HEK293 (cell line): ENCODE measurements around the gene GGNBP2.

ENCODE experiments used
- CTCF ChIA-PET: fragments of 350-600 bp; formaldehyde crosslinking; extraction: SDS; loops from one replicate; lab custom pipeline; 2021; ENCODE audit warnings: antibody characterized with exemption; lab: Yijun Ruan, JAX
- POLR2A ChIA-PET: fragments of 300-600 bp; formaldehyde crosslinking; extraction: SDS; loops from one replicate; lab custom pipeline; 2020; ENCODE audit warnings: antibody characterized with exemption, inconsistent platforms; lab: Yijun Ruan, JAX
- H3K27ac ChIP-seq: fragments of 200-500 bp; sonication (Bioruptor generic); 2 replicates; pipeline ENCODE4 v1.5.1; 2014; ENCODE audit warnings: low read depth, low read length, control low read depth, inconsistent platforms; ENCODE audit errors: extremely low read depth
- H3K36me3 ChIP-seq, 2 experiments: fragments of 200-500 bp in 1 of 2; sonication (Bioruptor generic) in 1 of 2; 1 replicate in 1 of 2; 2 replicates in 1 of 2; pipeline ENCODE4 v1.5.1; 2014 to 2017; ENCODE audit warnings: inconsistent platforms in 2 of 2, low read length in 2 of 2; ENCODE audit not compliant: control insufficient read depth in 2 of 2, insufficient read depth in 1 of 2
- H3K4me1 ChIP-seq: fragments of 200-500 bp; sonication (Bioruptor generic); 2 replicates; pipeline ENCODE4 v1.5.1; 2014; ENCODE audit warnings: mild to moderate bottlenecking, low read length, inconsistent platforms; ENCODE audit not compliant: control insufficient read depth, insufficient read depth
- H3K4me3 ChIP-seq: 2 replicates; pipeline ENCODE4 v1.5.1; 2011; ENCODE audit warnings: low read depth, mild to moderate bottlenecking, control low read depth, low read length, moderate library complexity
- H3K9me3 ChIP-seq: fragments of 200-500 bp; sonication (Bioruptor generic); 2 replicates; pipeline ENCODE4 v1.5.1; 2014; ENCODE audit warnings: low read depth, low read length, inconsistent platforms; ENCODE audit not compliant: control insufficient read depth, insufficient read depth
- FEZF1 ChIP-seq: fragments of 450-650 bp; formaldehyde crosslinking; IDR thresholded peaks from 2 replicates; pipeline ENCODE4 v1.5.1; 2016; ENCODE audit warnings: missing biosample characterization, missing genetic modification characterization
- HOXC10 ChIP-seq: sonication (generic); formaldehyde crosslinking; IDR thresholded peaks from 2 replicates; pipeline ENCODE4 v1.8.1; 2023; ENCODE audit warnings: mild to moderate bottlenecking, missing genetic modification reagents
- PRDM1 ChIP-seq: fragments of 450-650 bp; formaldehyde crosslinking; IDR thresholded peaks from 2 replicates; pipeline ENCODE4; 2016; ENCODE audit warnings: missing biosample characterization, missing genetic modification characterization
- SCRT1 ChIP-seq: fragments of 450-650 bp; formaldehyde crosslinking; IDR thresholded peaks from 2 replicates; pipeline ENCODE4 v1.5.1; 2016; ENCODE audit warnings: missing biosample characterization, missing genetic modification characterization, borderline replicate concordance
- SCRT2 ChIP-seq: fragments of 450-650 bp; formaldehyde crosslinking; IDR thresholded peaks from 2 replicates; pipeline ENCODE4 v1.5.1; 2016; ENCODE audit warnings: missing biosample characterization, missing genetic modification characterization
- SP3 ChIP-seq: fragments of 450-650 bp; formaldehyde crosslinking; IDR thresholded peaks from 2 replicates; pipeline ENCODE4 v1.5.1; 2016; ENCODE audit warnings: missing biosample characterization, missing genetic modification characterization
- ZNF112 ChIP-seq: fragments of 450-650 bp; formaldehyde crosslinking; IDR thresholded peaks from 2 replicates; pipeline ENCODE4 v1.5.0; 2017; ENCODE audit warnings: missing biosample characterization, missing genetic modification characterization
- ZNF133 ChIP-seq: fragments of 450-650 bp; formaldehyde crosslinking; IDR thresholded peaks from 2 replicates; pipeline ENCODE4 v1.5.1; 2016; ENCODE audit warnings: missing biosample characterization, missing genetic modification characterization
- ZNF433 ChIP-seq: fragments of 450-650 bp; formaldehyde crosslinking; IDR thresholded peaks from 2 replicates; pipeline ENCODE4 v1.5.1; 2016; ENCODE audit warnings: missing biosample characterization, missing genetic modification characterization, low read depth
- ZNF514 ChIP-seq: fragments of 450-650 bp; formaldehyde crosslinking; IDR thresholded peaks from 2 replicates; pipeline ENCODE4 v1.5.1; 2016; ENCODE audit warnings: missing biosample characterization, missing genetic modification characterization
- ZNF600 ChIP-seq: fragments of 450-650 bp; formaldehyde crosslinking; IDR thresholded peaks from 2 replicates; pipeline ENCODE4 v1.5.1; 2016; ENCODE audit warnings: missing biosample characterization, missing genetic modification characterization
- ZNF777 ChIP-seq: fragments of 450-650 bp; formaldehyde crosslinking; IDR thresholded peaks from 2 replicates; pipeline ENCODE4 v1.5.1; 2017; ENCODE audit warnings: missing biosample characterization, missing genetic modification characterization, borderline replicate concordance
- ZNF791 ChIP-seq: fragments of 450-650 bp; formaldehyde crosslinking; IDR thresholded peaks from 2 replicates; pipeline ENCODE4 v1.5.1; 2016; ENCODE audit warnings: missing biosample characterization, missing genetic modification characterization
- ZSCAN16 ChIP-seq: fragments of 450-650 bp; formaldehyde crosslinking; IDR thresholded peaks from 2 replicates; pipeline ENCODE4 v1.5.1; 2016; ENCODE audit warnings: missing biosample characterization, missing genetic modification characterization
- TF ChIP-seq, protein P1 (sequence below): fragments of 450-650 bp; formaldehyde crosslinking; IDR thresholded peaks from 2 replicates; pipeline ENCODE4 v1.5.1; 2016; ENCODE audit warnings: missing biosample characterization, missing genetic modification characterization
- TF ChIP-seq, protein P2 (sequence below): fragments of 450-650 bp; formaldehyde crosslinking; IDR thresholded peaks from 2 replicates; pipeline ENCODE4 v1.5.1; 2017; ENCODE audit warnings: missing biosample characterization, mild to moderate bottlenecking, missing genetic modification characterization, moderate library complexity
- TF ChIP-seq, protein P3 (sequence below): fragments of 450-650 bp; formaldehyde crosslinking; IDR thresholded peaks from 2 replicates; pipeline ENCODE4 v1.5.1; 2016; ENCODE audit warnings: missing biosample characterization, missing genetic modification characterization
- TF ChIP-seq, protein P4 (sequence below): fragments of 450-650 bp; formaldehyde crosslinking; IDR thresholded peaks from 2 replicates; pipeline ENCODE4 v1.5.1; 2017; ENCODE audit warnings: missing biosample characterization, missing genetic modification characterization
- TF ChIP-seq, protein P5 (sequence below): fragments of 450-650 bp; formaldehyde crosslinking; IDR thresholded peaks from 2 replicates; pipeline ENCODE4 v1.5.1; 2017; ENCODE audit warnings: missing biosample characterization, missing genetic modification characterization

GGNBP2 gene

DNA sequence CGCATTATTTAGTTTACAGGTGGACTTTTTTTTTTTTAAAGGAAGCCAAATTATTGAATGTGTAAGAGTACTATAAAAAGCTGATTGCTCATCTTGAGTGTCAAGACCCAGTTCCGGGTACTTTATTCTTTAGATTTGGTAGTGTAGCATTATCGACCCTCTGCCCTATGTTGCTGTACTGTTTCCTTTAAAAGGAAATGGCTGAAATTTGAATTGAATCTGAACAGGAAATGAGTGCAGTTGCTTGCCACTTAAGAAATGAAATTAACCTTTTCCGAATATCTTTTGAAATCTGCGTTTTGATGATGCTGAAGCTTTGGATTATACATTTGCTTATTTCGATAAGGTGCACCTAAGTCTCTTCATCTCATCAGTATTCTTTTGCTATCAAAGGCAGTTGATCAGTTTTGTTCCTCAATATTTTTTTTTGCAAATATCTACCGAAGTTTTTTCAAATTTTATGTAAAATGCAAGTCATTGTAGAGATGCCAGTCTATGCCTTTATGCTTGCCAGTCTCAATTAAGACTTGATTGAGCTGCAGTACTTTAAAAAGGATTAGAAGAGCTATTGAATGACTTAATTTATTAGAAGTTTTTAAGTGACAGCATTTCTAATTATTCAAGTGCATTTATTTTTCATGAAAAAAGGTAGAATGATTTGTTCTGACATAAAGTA, 1.8 kb downstream of the GGNBP2 start (continued):
- no peak for TF ChIP-seq ZSCAN16 (tag by site-specific recombination)

DNA sequence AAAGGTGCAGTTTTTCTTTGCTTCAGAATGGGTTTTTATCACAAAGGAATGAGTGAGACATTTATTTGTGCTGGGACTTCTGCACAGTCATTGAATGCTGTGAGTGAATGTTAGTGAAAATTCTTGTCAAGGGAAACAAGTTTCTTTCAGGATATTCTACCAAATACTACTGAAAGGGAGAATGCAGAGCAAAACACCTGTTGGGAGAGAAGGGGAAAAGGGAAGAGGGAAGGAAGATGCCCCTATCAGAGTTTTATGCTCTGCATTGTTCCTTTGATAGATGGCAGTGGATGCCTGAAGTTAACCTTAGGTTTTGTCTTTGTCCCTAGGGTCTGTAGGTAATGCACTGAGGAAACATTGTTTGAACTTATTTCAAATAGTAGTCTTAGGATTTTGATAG, 3.1 kb downstream of the GGNBP2 start:
- peak overlapping the region; percentile 99; the same call in 1 of the 2 replicates for H3K4me3 ChIP-seq
- POLR2A ChIA-PET = interaction anchor here (4.3 kb wide), 1 partner anchor 12 kb away, joined by 81 read pairs; the partner anchor contains the start of genes MYO19 and PIGW
- peaks cover 14% of the 10 kb centered on the region in 2 experiments for H3K36me3 ChIP-seq
- H3K27ac ChIP-seq = no peak overlapping the region
- H3K9me3 ChIP-seq = no peaks in the 10 kb centered on the region
- CTCF ChIA-PET = interaction anchor here (0.9 kb wide), 1 partner anchor 784 kb away, joined by 4 read pairs; no protein-coding TSS in a partner anchor
- TF ChIP-seq, protein P1, sequence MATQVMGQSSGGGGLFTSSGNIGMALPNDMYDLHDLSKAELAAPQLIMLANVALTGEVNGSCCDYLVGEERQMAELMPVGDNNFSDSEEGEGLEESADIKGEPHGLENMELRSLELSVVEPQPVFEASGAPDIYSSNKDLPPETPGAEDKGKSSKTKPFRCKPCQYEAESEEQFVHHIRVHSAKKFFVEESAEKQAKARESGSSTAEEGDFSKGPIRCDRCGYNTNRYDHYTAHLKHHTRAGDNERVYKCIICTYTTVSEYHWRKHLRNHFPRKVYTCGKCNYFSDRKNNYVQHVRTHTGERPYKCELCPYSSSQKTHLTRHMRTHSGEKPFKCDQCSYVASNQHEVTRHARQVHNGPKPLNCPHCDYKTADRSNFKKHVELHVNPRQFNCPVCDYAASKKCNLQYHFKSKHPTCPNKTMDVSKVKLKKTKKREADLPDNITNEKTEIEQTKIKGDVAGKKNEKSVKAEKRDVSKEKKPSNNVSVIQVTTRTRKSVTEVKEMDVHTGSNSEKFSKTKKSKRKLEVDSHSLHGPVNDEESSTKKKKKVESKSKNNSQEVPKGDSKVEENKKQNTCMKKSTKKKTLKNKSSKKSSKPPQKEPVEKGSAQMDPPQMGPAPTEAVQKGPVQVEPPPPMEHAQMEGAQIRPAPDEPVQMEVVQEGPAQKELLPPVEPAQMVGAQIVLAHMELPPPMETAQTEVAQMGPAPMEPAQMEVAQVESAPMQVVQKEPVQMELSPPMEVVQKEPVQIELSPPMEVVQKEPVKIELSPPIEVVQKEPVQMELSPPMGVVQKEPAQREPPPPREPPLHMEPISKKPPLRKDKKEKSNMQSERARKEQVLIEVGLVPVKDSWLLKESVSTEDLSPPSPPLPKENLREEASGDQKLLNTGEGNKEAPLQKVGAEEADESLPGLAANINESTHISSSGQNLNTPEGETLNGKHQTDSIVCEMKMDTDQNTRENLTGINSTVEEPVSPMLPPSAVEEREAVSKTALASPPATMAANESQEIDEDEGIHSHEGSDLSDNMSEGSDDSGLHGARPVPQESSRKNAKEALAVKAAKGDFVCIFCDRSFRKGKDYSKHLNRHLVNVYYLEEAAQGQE = no peak
- TF ChIP-seq SP3 (no peak), FEZF1 (tag by site-specific recombination) (no peak), SCRT1 (tag by site-specific recombination) (peak; percentile 57; the same call in 1 of the 2 replicates), ZNF112 (tag by site-specific recombination) (no peak), ZNF600 (tag by site-specific recombination) (no peak), ZNF791 (tag by site-specific recombination) (no peak), PRDM1 (tag by site-specific recombination) (peak; percentile 87), SCRT2 (tag by site-specific recombination) (peak; percentile 81), ZNF133 (tag by site-specific recombination) (no peak), HOXC10 (CRISPR knock-in tag) (no peak)
- TF ChIP-seq, protein P2, sequence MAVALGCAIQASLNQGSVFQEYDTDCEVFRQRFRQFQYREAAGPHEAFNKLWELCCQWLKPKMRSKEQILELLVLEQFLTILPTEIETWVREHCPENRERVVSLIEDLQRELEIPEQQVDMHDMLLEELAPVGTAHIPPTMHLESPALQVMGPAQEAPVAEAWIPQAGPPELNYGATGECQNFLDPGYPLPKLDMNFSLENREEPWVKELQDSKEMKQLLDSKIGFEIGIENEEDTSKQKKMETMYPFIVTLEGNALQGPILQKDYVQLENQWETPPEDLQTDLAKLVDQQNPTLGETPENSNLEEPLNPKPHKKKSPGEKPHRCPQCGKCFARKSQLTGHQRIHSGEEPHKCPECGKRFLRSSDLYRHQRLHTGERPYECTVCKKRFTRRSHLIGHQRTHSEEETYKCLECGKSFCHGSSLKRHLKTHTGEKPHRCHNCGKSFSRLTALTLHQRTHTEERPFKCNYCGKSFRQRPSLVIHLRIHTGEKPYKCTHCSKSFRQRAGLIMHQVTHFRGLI = no peak
- TF ChIP-seq, protein P3, sequence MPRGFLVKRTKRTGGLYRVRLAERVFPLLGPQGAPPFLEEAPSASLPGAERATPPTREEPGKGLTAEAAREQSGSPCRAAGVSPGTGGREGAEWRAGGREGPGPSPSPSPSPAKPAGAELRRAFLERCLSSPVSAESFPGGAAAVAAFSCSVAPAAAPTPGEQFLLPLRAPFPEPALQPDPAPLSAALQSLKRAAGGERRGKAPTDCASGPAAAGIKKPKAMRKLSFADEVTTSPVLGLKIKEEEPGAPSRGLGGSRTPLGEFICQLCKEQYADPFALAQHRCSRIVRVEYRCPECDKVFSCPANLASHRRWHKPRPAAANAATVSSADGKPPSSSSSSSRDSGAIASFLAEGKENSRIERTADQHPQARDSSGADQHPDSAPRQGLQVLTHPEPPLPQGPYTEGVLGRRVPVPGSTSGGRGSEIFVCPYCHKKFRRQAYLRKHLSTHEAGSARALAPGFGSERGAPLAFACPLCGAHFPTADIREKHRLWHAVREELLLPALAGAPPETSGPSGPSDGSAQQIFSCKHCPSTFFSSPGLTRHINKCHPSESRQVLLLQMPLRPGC (tag by site-specific recombination) = 0 out of 2 replicates have a peak, but pooled peaks have one; percentile 4
- TF ChIP-seq, all 188 proteins: peak for 4
- peaks cover 11% of the 10 kb centered on the region for H3K4me1 ChIP-seq

DNA sequence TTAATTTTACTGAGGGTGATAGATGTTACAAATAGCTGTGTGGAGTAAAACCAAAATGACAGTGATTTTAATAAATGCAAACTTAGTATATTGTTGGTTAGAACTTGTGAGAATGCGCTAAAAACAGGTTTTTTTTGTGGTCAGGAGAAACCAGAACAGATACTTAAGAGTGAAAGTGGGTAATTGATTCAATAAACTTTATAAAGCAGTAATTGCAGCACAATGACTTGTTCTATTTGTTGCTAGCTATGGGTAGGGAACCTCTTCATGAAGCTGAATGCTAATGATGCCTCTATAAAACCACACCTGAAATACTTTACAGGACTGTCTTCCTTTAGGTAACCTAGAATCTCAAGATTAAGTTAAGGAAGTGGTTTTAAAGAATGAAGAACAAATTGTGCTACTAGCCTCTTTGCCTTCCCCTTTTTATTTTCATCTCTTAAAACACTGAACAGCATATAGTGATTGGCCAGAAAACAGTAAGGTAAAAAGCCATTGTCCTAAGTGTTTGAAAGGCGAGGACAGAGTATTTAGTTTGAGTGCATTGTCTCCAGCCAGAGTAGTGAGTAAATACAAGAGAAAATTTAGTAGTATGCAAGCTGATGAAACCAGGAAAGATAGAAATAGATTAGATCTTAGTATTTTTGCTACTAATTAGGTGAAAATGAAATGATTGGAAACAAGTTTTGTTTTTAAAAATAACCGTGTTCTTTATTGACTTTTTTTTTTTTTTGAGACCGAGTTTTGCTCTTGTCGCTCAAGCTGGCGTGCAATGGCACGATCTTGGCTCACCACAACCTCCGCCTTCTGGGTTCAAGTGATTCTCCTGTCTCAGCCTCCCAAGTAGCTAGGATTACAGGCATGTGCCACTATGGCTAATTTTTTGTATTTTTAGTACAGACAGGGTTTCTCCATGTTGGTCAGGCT, 6.0 kb downstream of the GGNBP2 start:
- H3K36me3 ChIP-seq = peaks cover 28 to 33% of the 10 kb centered on the region in 2 experiments
- H3K27ac ChIP-seq = peak overlapping the region; percentile 4; the same call in 1 of the 2 replicates
- no peak for TF ChIP-seq ZNF514 (tag by site-specific recombination)
- TF ChIP-seq, protein P4, sequence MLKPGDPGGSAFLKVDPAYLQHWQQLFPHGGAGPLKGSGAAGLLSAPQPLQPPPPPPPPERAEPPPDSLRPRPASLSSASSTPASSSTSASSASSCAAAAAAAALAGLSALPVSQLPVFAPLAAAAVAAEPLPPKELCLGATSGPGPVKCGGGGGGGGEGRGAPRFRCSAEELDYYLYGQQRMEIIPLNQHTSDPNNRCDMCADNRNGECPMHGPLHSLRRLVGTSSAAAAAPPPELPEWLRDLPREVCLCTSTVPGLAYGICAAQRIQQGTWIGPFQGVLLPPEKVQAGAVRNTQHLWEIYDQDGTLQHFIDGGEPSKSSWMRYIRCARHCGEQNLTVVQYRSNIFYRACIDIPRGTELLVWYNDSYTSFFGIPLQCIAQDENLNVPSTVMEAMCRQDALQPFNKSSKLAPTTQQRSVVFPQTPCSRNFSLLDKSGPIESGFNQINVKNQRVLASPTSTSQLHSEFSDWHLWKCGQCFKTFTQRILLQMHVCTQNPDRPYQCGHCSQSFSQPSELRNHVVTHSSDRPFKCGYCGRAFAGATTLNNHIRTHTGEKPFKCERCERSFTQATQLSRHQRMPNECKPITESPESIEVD (tag by site-specific recombination) = peak; percentile 47; the same call in 1 of the 2 replicates
- TF ChIP-seq ZNF433 (tag by site-specific recombination) = no peak
- TF ChIP-seq, protein P5, sequence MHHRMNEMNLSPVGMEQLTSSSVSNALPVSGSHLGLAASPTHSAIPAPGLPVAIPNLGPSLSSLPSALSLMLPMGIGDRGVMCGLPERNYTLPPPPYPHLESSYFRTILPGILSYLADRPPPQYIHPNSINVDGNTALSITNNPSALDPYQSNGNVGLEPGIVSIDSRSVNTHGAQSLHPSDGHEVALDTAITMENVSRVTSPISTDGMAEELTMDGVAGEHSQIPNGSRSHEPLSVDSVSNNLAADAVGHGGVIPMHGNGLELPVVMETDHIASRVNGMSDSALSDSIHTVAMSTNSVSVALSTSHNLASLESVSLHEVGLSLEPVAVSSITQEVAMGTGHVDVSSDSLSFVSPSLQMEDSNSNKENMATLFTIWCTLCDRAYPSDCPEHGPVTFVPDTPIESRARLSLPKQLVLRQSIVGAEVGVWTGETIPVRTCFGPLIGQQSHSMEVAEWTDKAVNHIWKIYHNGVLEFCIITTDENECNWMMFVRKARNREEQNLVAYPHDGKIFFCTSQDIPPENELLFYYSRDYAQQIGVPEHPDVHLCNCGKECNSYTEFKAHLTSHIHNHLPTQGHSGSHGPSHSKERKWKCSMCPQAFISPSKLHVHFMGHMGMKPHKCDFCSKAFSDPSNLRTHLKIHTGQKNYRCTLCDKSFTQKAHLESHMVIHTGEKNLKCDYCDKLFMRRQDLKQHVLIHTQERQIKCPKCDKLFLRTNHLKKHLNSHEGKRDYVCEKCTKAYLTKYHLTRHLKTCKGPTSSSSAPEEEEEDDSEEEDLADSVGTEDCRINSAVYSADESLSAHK (tag by site-specific recombination) = no peak
- no peak for TF ChIP-seq ZNF777 (tag by site-specific recombination)
- TF ChIP-seq, all 188 proteins: peak for 1
- H3K9me3 ChIP-seq = no peaks in the 10 kb centered on the region
- POLR2A ChIA-PET = interaction anchor here (0.6 kb wide), 1 partner anchor 23 kb away, joined by 6 read pairs; no protein-coding TSS in a partner anchor
- no peak overlapping the region for H3K4me3 ChIP-seq
- CTCF ChIA-PET = interaction anchor here (0.7 to 0.9 kb wide), 2 partner anchors 15 to 33 kb away, joined by 3 to 4 read pairs; no protein-coding TSS in a partner anchor
- H3K4me1 ChIP-seq = peaks cover 11% of the 10 kb centered on the region
